Stimulated activated naive CD4-positive, alpha-beta T cell treated with Interleukin-2 at 50 U/mL for 16 hours (primary cell): ENCODE measurements around the gene AGRP.
"Not testable (repeated sequence)": the region's sequence is repeated elsewhere in the genome, so short reads cannot be mapped to it uniquely, and the experiment has no call there.

Experiments used
- DNase-seq: peaks from one replicate; lab custom pipeline; 2025; lab: John Stamatoyannopoulos, UW

The AGRP gene

GRCh38 chr16:67483150-67483549, at the start of gene AGRP:
Gene AGRP (minus strand): TSS chr16:67483547. CDS start chr16:67483398, 149 bp downstream.
- DNase-seq: no peak

GRCh38 chr16:67531247-67531646, 47.9 kb upstream of the AGRP start:
- DNase-seq: no peak

GRCh38 chr16:67530013-67530939, 46.9 kb upstream of the AGRP start:
- peak; percentile 3 for DNase-seq

GRCh38 chr16:67529582-67530012, 46.2 kb upstream of the AGRP start:
- no peak for DNase-seq

- peak; percentile 17 for DNase-seq
These were observed 45.7 kb upstream of the AGRP start for GRCh38 chr16:67528870-67529581.

- DNase-seq: peak; percentile 39
These were observed 45.0 kb upstream of the AGRP start, which contains the start of gene RIPOR1 for GRCh38 chr16:67528222-67528869. Gene RIPOR1 (plus strand): TSS chr16:67528829. CDS start chr16:67538447, 9,618 bp downstream.

GRCh38 chr16:67526149-67526791, 42.9 kb upstream of the AGRP start:
- DNase-seq: no peak

GRCh38 chr16:67525176-67525860, 42.0 kb upstream of the AGRP start:
- DNase-seq: no peak

- peak; percentile 96 for DNase-seq
These were observed 37.9 kb upstream of the AGRP start for GRCh38 chr16:67521095-67521804.

- DNase-seq: no peak
These were observed 35.9 kb upstream of the AGRP start for GRCh38 chr16:67519242-67519641.

- no peak for DNase-seq
These were observed 35.3 kb upstream of the AGRP start for GRCh38 chr16:67518676-67519075.

GRCh38 chr16:67517661-67518423, 34.5 kb upstream of the AGRP start:
- no peak for DNase-seq

GRCh38 chr16:67517155-67517445, 33.8 kb upstream of the AGRP start:
- DNase-seq: no peak

GRCh38 chr16:67516296-67517154, 33.2 kb upstream of the AGRP start:
- no peak for DNase-seq

- peak; percentile 73 for DNase-seq
These were observed 31.1 kb upstream of the AGRP start for GRCh38 chr16:67514382-67514828.

- not testable (repeated sequence) for DNase-seq
These were observed 30.5 kb upstream of the AGRP start for GRCh38 chr16:67513892-67514291.

GRCh38 chr16:67509016-67509415, 25.7 kb upstream of the AGRP start:
- no peak for DNase-seq

- no peak for DNase-seq
These were observed 23.1 kb upstream of the AGRP start for GRCh38 chr16:67506468-67506867.
